Astrocyte (in vitro differentiated cells and primary cell): ENCODE data around the gene AMIGO3. TPM values are rescaled to one million over a fixed set of nuclear protein-coding genes. Genes with fewer than 3 reads are reported as not detected.

Experiments used
- DNase-seq: peaks from one replicate; pipeline ENCODE4 v3.0.0-alpha.2; 2010; ENCODE audit warnings: low read depth
- FAIRE-seq: peaks from 2 replicates; lab custom pipeline; 2011; peaks lifted over from hg19 to GRCh38; lab: Jason Lieb, UNC
- H2AFZ ChIP-seq: 2 replicates; pipeline ENCODE4 v1.6.0; 2012; ENCODE audit warnings: low read depth, low read length, inconsistent platforms
- H3K27ac ChIP-seq: 2 replicates; pipeline ENCODE4 v1.5.1; 2011; ENCODE audit warnings: low read depth, low read length, inconsistent platforms
- H3K27me3 ChIP-seq: 2 replicates; pipeline ENCODE4 v1.6.0; 2011; ENCODE audit warnings: low read length, inconsistent platforms; ENCODE audit not compliant: insufficient read depth
- H3K36me3 ChIP-seq: 2 replicates; pipeline ENCODE4 v1.5.1; 2011; ENCODE audit warnings: low read length, inconsistent platforms; ENCODE audit not compliant: insufficient read depth
- H3K4me1 ChIP-seq: 2 replicates; pipeline ENCODE4 v1.5.1; 2011; ENCODE audit warnings: low read length, inconsistent platforms; ENCODE audit not compliant: insufficient read depth
- H3K4me2 ChIP-seq: 2 replicates; pipeline ENCODE4 v1.6.0; 2012; ENCODE audit warnings: low read length, inconsistent platforms
- H3K4me3 ChIP-seq: 2 replicates; pipeline ENCODE4 v1.5.1; 2011; ENCODE audit warnings: low read depth, mild to moderate bottlenecking, low read length, inconsistent platforms; ENCODE audit not compliant: insufficient read depth
- H3K79me2 ChIP-seq: 2 replicates; pipeline ENCODE4 v1.6.0; 2012; ENCODE audit warnings: mild to moderate bottlenecking, low read length, inconsistent platforms; ENCODE audit not compliant: insufficient read depth
- H3K9ac ChIP-seq: 2 replicates; pipeline ENCODE4 v1.6.0; 2012; ENCODE audit warnings: mild to moderate bottlenecking, low read length, inconsistent platforms
- H3K9me3 ChIP-seq: 2 replicates; pipeline ENCODE4 v1.5.1; 2012; ENCODE audit warnings: low read depth, mild to moderate bottlenecking, low read length, inconsistent platforms; ENCODE audit not compliant: insufficient read depth
- H4K20me1 ChIP-seq: 2 replicates; pipeline ENCODE4 v1.6.0; 2012; ENCODE audit warnings: low read length, inconsistent platforms; ENCODE audit not compliant: insufficient read depth
- H3K27ac Mint-ChIP-seq: one replicate; pipeline ENCODE4 v1.8.0; 2021; ENCODE audit warnings: mild to moderate bottlenecking, mixed read lengths; ENCODE audit not compliant: unreplicated experiment
- H3K27me3 Mint-ChIP-seq: one replicate; pipeline ENCODE4 v1.8.0; 2021; ENCODE audit warnings: low read depth, mixed read lengths; ENCODE audit not compliant: unreplicated experiment
- H3K36me3 Mint-ChIP-seq: one replicate; pipeline ENCODE4 v1.8.0; 2021; ENCODE audit warnings: low read depth, mixed read lengths; ENCODE audit not compliant: unreplicated experiment
- H3K4me1 Mint-ChIP-seq: one replicate; pipeline ENCODE4 v1.8.0; 2021; ENCODE audit warnings: low read depth, mixed read lengths; ENCODE audit not compliant: unreplicated experiment
- H3K4me3 Mint-ChIP-seq: one replicate; pipeline ENCODE4 v1.8.0; 2021; ENCODE audit warnings: mild to moderate bottlenecking, moderate library complexity, mixed read lengths; ENCODE audit not compliant: unreplicated experiment
- H3K9me3 Mint-ChIP-seq: one replicate; pipeline ENCODE4 v1.8.0; 2021; ENCODE audit warnings: mild to moderate bottlenecking, mixed read lengths; ENCODE audit not compliant: unreplicated experiment
- CTCF ChIP-seq: IDR thresholded peaks from 2 replicates; pipeline ENCODE4 v1.5.1; 2011; ENCODE audit warnings: low read depth, mild to moderate bottlenecking, inconsistent platforms, low read length, moderate library complexity; ENCODE audit not compliant: insufficient read depth
- EZH2 ChIP-seq: IDR thresholded peaks from 2 replicates; pipeline ENCODE4 v1.6.1; 2012; ENCODE audit warnings: mild to moderate bottlenecking, low read length, inconsistent platforms; ENCODE audit not compliant: insufficient read depth
- total RNA-seq: library from RNA; stranded (reverse); gene quantifications from 2 replicates; pipeline ENCODE4 v1.2.1, GENCODE V29; 2021

The AMIGO3 gene
- total RNA-seq, 1 donor from 2014 or later = 0.16 TPM

- no peak for TF ChIP-seq CTCF
- no peak for TF ChIP-seq EZH2
- H2AFZ ChIP-seq = no peak overlapping the region
- Mint-ChIP-seq H3K27ac (no peak overlapping the region), H3K4me1 (no peaks in the 10 kb centered on the region), H3K27me3 (no peaks in the 10 kb centered on the region), H3K4me3 (no peak overlapping the region), H3K9me3 (no peaks in the 10 kb centered on the region), H3K36me3 (peaks cover 4% of the 10 kb centered on the region)
- FAIRE-seq (no peak), DNase-seq (no peak)
- H3K4me1 ChIP-seq = no peaks in the 10 kb centered on the region
- H3K4me2 ChIP-seq = no peak overlapping the region
- no peaks in the 10 kb centered on the region for H3K9me3 ChIP-seq
- peaks cover 55% of the 10 kb centered on the region for H4K20me1 ChIP-seq
- H3K9ac ChIP-seq = no peak overlapping the region
- peaks cover 77% of the 10 kb centered on the region for H3K79me2 ChIP-seq
- no peak overlapping the region for H3K27ac ChIP-seq
- no peaks in the 10 kb centered on the region for H3K27me3 ChIP-seq
- H3K4me3 ChIP-seq = no peak overlapping the region
- no peaks in the 10 kb centered on the region for H3K36me3 ChIP-seq
These were observed 42.2 kb upstream of the AMIGO3 start for GRCh38 chr3:49761661-49762060.

- FAIRE-seq (no peak), DNase-seq (no peak)
- Histone ChIP-seq H4K20me1 (peaks cover 66% of the 10 kb centered on the region), H3K27me3 (no peaks in the 10 kb centered on the region), H3K9ac (no peak overlapping the region), H2AFZ (no peak overlapping the region), H3K4me2 (no peak overlapping the region), H3K27ac (no peak overlapping the region), H3K4me1 (no peaks in the 10 kb centered on the region), H3K4me3 (no peak overlapping the region), H3K36me3 (no peaks in the 10 kb centered on the region), H3K79me2 (peaks cover 81% of the 10 kb centered on the region), H3K9me3 (no peaks in the 10 kb centered on the region)
- Mint-ChIP-seq H3K9me3 (no peaks in the 10 kb centered on the region), H3K36me3 (no peaks in the 10 kb centered on the region), H3K27me3 (no peaks in the 10 kb centered on the region), H3K4me1 (no peaks in the 10 kb centered on the region), H3K4me3 (no peak overlapping the region), H3K27ac (no peak overlapping the region)
- TF ChIP-seq CTCF = no peak
These were observed 39.7 kb upstream of the AMIGO3 start for GRCh38 chr3:49759226-49759625.

GRCh38 chr3:49757197-49757596 is 37.7 kb upstream of the AMIGO3 start:
- Mint-ChIP-seq H3K36me3 (no peaks in the 10 kb centered on the region), H3K4me3 (no peak overlapping the region), H3K4me1 (peaks cover 5% of the 10 kb centered on the region), H3K9me3 (no peaks in the 10 kb centered on the region), H3K27ac (no peak overlapping the region), H3K27me3 (no peaks in the 10 kb centered on the region)
- H3K9ac ChIP-seq = no peak overlapping the region
- peaks cover 72% of the 10 kb centered on the region for H4K20me1 ChIP-seq
- no peaks in the 10 kb centered on the region for H3K36me3 ChIP-seq
- no peak for FAIRE-seq
- DNase-seq = no peak
- H3K9me3 ChIP-seq = no peaks in the 10 kb centered on the region
- H3K4me3 ChIP-seq = no peak overlapping the region
- H2AFZ ChIP-seq = no peak overlapping the region
- no peak for TF ChIP-seq CTCF
- no peak for TF ChIP-seq EZH2
- H3K27ac ChIP-seq = no peak overlapping the region
- no peaks in the 10 kb centered on the region for H3K27me3 ChIP-seq
- peaks cover 85% of the 10 kb centered on the region for H3K79me2 ChIP-seq
- no peak overlapping the region for H3K4me2 ChIP-seq
- no peaks in the 10 kb centered on the region for H3K4me1 ChIP-seq
